Measurements from ENCODE around the gene MRPL11. TPM values are rescaled to one million over a fixed set of nuclear protein-coding genes. Genes with fewer than 3 reads are reported as not detected.

MRPL11 gene
- polyA plus RNA-seq, 1 of the 3 experiments (the other 2 are of a cell fraction): 45.6 TPM

- Histone ChIP-seq H3K9ac (no peak overlapping the region), H3K4me1 (ENCODE audit: control insufficient read depth in 1 of 2, insufficient read depth in 2 of 2, low read depth in 1 of 2, low read length in 1 of 2) (no peaks in the 10 kb centered on the region; a peak in 1 of 4 replicates), H4K20me1 (ENCODE audit: insufficient read depth) (no peaks in the 10 kb centered on the region), H3K9me3 (no peaks in the 10 kb centered on the region), H3K9me2 (no peaks in the 10 kb centered on the region), H3K79me2 (ENCODE audit: insufficient read depth) (no peaks in the 10 kb centered on the region), H2AFZ (ENCODE audit: low read depth) (no peak overlapping the region), H3K27me3 (ENCODE audit: insufficient read depth) (peaks cover 39% of the 10 kb centered on the region; the same call in 1 of the 2 replicates), H3K4me2 (no peak overlapping the region), H3K4me3 (ENCODE audit: low read depth in 2 of 2, low read length in 1 of 2) (no peak overlapping the region), H3K36me3 (replicated peaks in 1 of 2; ENCODE audit: control insufficient read depth in 1 of 2, insufficient read depth in 2 of 2, low read length in 1 of 2) (no peaks in the 10 kb centered on the region), H3K27ac (ENCODE audit: low read depth in 2 of 2, low read length in 1 of 2) (no peak overlapping the region), H3F3A (replicated peaks; ENCODE audit: insufficient read depth) (peaks cover 3% of the 10 kb centered on the region)
- CTCF ChIA-PET: interaction anchor here (0.9 to 3.8 kb wide), 7 partner anchors 14 to 79 kb away, joined by 3 to 55 read pairs (median 4); no protein-coding TSS in a partner anchor
- DNase-seq: no peak
- TF ChIP-seq SIN3A (IDR thresholded peaks at IDR 0.05; ENCODE audit: borderline replicate concordance, low read depth, low read length): no peak
- no peak for TF ChIP-seq TCF12 (IDR thresholded peaks at IDR 0.05)
- no peak for TF ChIP-seq TEAD4 (IDR thresholded peaks at IDR 0.05; ENCODE audit: borderline replicate concordance, insufficient read depth)
- TF ChIP-seq CHD2 (IDR thresholded peaks at IDR 0.05; ENCODE audit: low read length, partially characterized antibody): no peak
- TF ChIP-seq FOSL2 (IDR thresholded peaks at IDR 0.05; ENCODE audit: borderline replicate concordance, low read depth): no peak
- no peak for TF ChIP-seq NRF1 (IDR thresholded peaks at IDR 0.05; ENCODE audit: low read depth, low read length)
- no peak for TF ChIP-seq MXI1 (IDR thresholded peaks at IDR 0.05; ENCODE audit: low read depth, low read length)
- TF ChIP-seq SMC3 (IDR thresholded peaks at IDR 0.05; ENCODE audit: low read depth, low read length): no peak
- TF ChIP-seq EP300 (IDR thresholded peaks at IDR 0.05; ENCODE audit: borderline replicate concordance in 1 of 2, low read depth in 1 of 2, low read length in 1 of 2): no peak
- TF ChIP-seq MAX (IDR thresholded peaks at IDR 0.05; ENCODE audit: low read depth): no peak
- no peak for TF ChIP-seq USF2 (IDR thresholded peaks at IDR 0.05; ENCODE audit: borderline replicate concordance, low read depth, low read length)
- TF ChIP-seq ZBTB33 (IDR thresholded peaks at IDR 0.05; ENCODE audit: borderline replicate concordance, low read depth): no peak
- no peak for TF ChIP-seq REST (IDR thresholded peaks at IDR 0.05; ENCODE audit: low read depth, low read length)
- TF ChIP-seq TAF1 (IDR thresholded peaks at IDR 0.05; ENCODE audit: borderline replicate concordance, low read depth, low read length): no peak
- TF ChIP-seq MEF2A (IDR thresholded peaks at IDR 0.05; ENCODE audit: borderline replicate concordance, low read depth): no peak
- TF ChIP-seq ELF1 (IDR thresholded peaks at IDR 0.05): no peak
- TF ChIP-seq FOXM1 (IDR thresholded peaks at IDR 0.05; ENCODE audit: low read depth): no peak
- TF ChIP-seq CTCF (IDR thresholded peaks at IDR 0.05): no peak
- 47% methylated on average over 6 of the region's 6 CpGs for WGBS (ENCODE audit: low lambda C conversion rate)
- POLR2A ChIA-PET: no interaction called here
These were observed 47.3 kb downstream of the MRPL11 start for GRCh38 chr11:66391322-66391721.

Data from SK-N-SH (cell line).